Measurements from ENCODE around the gene NT5C2. TPM values are rescaled to one million over a fixed set of nuclear protein-coding genes. Genes with fewer than 3 reads are reported as not detected.

Gene NT5C2
- total and polyA plus RNA-seq, 2 of the 8 experiments (the other 6 are each of a cell fraction or from before 2014, with no cell fraction given), result 35.2 to 106 TPM

DNA sequence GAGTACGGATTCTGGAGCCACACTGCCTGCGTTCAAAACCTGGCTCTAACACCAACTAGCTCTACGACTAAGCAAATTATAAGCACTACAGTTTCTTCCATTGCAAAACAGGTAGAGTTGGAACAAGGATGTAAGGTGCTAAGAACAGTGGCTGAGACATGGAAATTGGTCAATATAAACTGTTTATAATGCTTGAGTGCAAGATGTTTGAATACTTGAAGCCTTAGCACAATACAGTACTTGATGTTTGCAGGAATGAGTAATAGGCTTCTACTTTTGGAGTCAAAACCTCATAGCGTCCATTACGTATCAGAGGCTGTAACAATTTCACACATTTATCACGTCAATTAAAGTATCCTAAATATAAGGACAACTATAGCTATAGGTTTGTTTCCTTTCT, 6.9 kb downstream of the NT5C2 start (continued):
- no peak for TF ChIP-seq SUZ12 (IDR thresholded peaks at IDR 0.05; ENCODE audit: low read length)
- TF ChIP-seq, protein P1, sequence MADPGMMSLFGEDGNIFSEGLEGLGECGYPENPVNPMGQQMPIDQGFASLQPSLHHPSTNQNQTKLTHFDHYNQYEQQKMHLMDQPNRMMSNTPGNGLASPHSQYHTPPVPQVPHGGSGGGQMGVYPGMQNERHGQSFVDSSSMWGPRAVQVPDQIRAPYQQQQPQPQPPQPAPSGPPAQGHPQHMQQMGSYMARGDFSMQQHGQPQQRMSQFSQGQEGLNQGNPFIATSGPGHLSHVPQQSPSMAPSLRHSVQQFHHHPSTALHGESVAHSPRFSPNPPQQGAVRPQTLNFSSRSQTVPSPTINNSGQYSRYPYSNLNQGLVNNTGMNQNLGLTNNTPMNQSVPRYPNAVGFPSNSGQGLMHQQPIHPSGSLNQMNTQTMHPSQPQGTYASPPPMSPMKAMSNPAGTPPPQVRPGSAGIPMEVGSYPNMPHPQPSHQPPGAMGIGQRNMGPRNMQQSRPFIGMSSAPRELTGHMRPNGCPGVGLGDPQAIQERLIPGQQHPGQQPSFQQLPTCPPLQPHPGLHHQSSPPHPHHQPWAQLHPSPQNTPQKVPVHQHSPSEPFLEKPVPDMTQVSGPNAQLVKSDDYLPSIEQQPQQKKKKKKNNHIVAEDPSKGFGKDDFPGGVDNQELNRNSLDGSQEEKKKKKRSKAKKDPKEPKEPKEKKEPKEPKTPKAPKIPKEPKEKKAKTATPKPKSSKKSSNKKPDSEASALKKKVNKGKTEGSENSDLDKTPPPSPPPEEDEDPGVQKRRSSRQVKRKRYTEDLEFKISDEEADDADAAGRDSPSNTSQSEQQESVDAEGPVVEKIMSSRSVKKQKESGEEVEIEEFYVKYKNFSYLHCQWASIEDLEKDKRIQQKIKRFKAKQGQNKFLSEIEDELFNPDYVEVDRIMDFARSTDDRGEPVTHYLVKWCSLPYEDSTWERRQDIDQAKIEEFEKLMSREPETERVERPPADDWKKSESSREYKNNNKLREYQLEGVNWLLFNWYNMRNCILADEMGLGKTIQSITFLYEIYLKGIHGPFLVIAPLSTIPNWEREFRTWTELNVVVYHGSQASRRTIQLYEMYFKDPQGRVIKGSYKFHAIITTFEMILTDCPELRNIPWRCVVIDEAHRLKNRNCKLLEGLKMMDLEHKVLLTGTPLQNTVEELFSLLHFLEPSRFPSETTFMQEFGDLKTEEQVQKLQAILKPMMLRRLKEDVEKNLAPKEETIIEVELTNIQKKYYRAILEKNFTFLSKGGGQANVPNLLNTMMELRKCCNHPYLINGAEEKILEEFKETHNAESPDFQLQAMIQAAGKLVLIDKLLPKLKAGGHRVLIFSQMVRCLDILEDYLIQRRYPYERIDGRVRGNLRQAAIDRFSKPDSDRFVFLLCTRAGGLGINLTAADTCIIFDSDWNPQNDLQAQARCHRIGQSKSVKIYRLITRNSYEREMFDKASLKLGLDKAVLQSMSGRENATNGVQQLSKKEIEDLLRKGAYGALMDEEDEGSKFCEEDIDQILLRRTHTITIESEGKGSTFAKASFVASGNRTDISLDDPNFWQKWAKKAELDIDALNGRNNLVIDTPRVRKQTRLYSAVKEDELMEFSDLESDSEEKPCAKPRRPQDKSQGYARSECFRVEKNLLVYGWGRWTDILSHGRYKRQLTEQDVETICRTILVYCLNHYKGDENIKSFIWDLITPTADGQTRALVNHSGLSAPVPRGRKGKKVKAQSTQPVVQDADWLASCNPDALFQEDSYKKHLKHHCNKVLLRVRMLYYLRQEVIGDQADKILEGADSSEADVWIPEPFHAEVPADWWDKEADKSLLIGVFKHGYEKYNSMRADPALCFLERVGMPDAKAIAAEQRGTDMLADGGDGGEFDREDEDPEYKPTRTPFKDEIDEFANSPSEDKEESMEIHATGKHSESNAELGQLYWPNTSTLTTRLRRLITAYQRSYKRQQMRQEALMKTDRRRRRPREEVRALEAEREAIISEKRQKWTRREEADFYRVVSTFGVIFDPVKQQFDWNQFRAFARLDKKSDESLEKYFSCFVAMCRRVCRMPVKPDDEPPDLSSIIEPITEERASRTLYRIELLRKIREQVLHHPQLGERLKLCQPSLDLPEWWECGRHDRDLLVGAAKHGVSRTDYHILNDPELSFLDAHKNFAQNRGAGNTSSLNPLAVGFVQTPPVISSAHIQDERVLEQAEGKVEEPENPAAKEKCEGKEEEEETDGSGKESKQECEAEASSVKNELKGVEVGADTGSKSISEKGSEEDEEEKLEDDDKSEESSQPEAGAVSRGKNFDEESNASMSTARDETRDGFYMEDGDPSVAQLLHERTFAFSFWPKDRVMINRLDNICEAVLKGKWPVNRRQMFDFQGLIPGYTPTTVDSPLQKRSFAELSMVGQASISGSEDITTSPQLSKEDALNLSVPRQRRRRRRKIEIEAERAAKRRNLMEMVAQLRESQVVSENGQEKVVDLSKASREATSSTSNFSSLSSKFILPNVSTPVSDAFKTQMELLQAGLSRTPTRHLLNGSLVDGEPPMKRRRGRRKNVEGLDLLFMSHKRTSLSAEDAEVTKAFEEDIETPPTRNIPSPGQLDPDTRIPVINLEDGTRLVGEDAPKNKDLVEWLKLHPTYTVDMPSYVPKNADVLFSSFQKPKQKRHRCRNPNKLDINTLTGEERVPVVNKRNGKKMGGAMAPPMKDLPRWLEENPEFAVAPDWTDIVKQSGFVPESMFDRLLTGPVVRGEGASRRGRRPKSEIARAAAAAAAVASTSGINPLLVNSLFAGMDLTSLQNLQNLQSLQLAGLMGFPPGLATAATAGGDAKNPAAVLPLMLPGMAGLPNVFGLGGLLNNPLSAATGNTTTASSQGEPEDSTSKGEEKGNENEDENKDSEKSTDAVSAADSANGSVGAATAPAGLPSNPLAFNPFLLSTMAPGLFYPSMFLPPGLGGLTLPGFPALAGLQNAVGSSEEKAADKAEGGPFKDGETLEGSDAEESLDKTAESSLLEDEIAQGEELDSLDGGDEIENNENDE (IDR thresholded peaks at IDR 0.05; ENCODE audit: insufficient replicate concordance, low read length), result no peak
- TF ChIP-seq SP2 (IDR thresholded peaks at IDR 0.05; ENCODE audit: low read length), result no peak
- TF ChIP-seq GTF2F1 (IDR thresholded peaks at IDR 0.05; ENCODE audit: borderline replicate concordance, low read depth, low read length), result no peak
- no peak for TF ChIP-seq EP300 (IDR thresholded peaks at IDR 0.05; ENCODE audit: borderline replicate concordance in 1 of 2, low read depth in 2 of 2, low read length in 2 of 2)
